Central memory CD4-positive, alpha-beta T cell (primary cell): ENCODE data around the gene PNISR.

Source experiments
- DNase-seq: peaks from one replicate; pipeline ENCODE4 v3.0.0; 2022

PNISR gene

GRCh38 chr6:99407076-99407475, 18.0 kb downstream of the PNISR start:
- DNase-seq = no peak

GRCh38 chr6:99402448-99402847, 22.7 kb downstream of the PNISR start:
- no peak for DNase-seq

- no peak for DNase-seq
Measured at GRCh38 chr6:99397287-99397686, 27.8 kb downstream of the PNISR start.

GRCh38 chr6:99393698-99394531, 31.2 kb downstream of the PNISR start, which contains the start of gene COQ3:
Gene COQ3 (minus strand): TSS chr6:99394195. CDS start chr6:99394179, 16 bp downstream.
- DNase-seq = peak; percentile 59

GRCh38 chr6:99393366-99393697, 31.8 kb downstream of the PNISR start:
- DNase-seq = no peak

GRCh38 chr6:99390896-99391295, 34.2 kb downstream of the PNISR start:
- DNase-seq = no peak

GRCh38 chr6:99384507-99384906, 40.6 kb downstream of the PNISR start:
- DNase-seq = no peak

- no peak for DNase-seq
Measured at GRCh38 chr6:99378636-99379035, 46.5 kb downstream of the PNISR start.

GRCh38 chr6:99369533-99369932, 55.6 kb downstream of the PNISR start:
- no peak for DNase-seq

GRCh38 chr6:99366852-99367251, 58.3 kb downstream of the PNISR start:
- no peak for DNase-seq

GRCh38 chr6:99364026-99364425, 61.1 kb downstream of the PNISR start:
- no peak for DNase-seq

- no peak for DNase-seq
Measured at GRCh38 chr6:99362678-99363268, 62.3 kb downstream of the PNISR start.

GRCh38 chr6:99359800-99360199, 65.3 kb downstream of the PNISR start:
- no peak for DNase-seq

- no peak for DNase-seq
Measured at GRCh38 chr6:99356641-99357040, 68.5 kb downstream of the PNISR start.

GRCh38 chr6:99354983-99355382, 70.1 kb downstream of the PNISR start:
- no peak for DNase-seq

GRCh38 chr6:99353126-99353525, 72.0 kb downstream of the PNISR start:
- no peak for DNase-seq

GRCh38 chr6:99350573-99350972, 74.5 kb downstream of the PNISR start:
- DNase-seq = no peak

- no peak for DNase-seq
Measured at GRCh38 chr6:99349171-99350141, 75.7 kb downstream of the PNISR start, which contains the start of gene FAXC. Gene FAXC (minus strand): TSS chr6:99349674. CDS start chr6:99349372, 302 bp downstream.

GRCh38 chr6:99348288-99349170, 76.6 kb downstream of the PNISR start:
- DNase-seq = no peak
